HG03558 (cell line): ENCODE measurements around the gene S100A16.
"Not testable (repeated sequence)": the region's sequence is repeated elsewhere in the genome, so short reads cannot be mapped to it uniquely, and the experiment has no call there.

Experiments used
- ATAC-seq: cut with Tn5 transposase; IDR thresholded peaks from one replicate; pipeline ENCODE4 v1.9.1; 2021; ENCODE audit warnings: moderate number of reproducible peaks; ENCODE audit not compliant: unreplicated experiment; ENCODE audit errors: extremely low read depth

S100A16 gene

DNA sequence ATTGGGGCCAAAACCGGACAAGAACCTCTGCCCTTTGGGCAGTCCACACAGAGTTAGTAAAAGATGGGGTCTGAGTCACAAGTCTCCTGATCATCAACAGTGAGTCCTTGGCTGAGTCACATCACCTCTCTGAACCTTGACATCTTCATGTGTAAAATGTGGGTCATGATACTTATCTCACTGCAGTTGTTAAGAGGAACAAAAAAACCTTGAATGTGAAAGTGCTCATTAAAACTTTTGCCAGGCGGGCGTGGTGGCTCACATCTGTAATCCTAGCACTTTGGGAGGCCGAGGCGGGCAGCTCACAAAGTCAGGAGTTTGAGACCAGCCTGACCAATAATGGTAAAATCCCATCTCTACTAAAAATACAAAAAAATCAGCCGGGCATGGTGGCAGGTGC, 15.7 kb downstream of the S100A16 start:
- no peak for ATAC-seq

DNA sequence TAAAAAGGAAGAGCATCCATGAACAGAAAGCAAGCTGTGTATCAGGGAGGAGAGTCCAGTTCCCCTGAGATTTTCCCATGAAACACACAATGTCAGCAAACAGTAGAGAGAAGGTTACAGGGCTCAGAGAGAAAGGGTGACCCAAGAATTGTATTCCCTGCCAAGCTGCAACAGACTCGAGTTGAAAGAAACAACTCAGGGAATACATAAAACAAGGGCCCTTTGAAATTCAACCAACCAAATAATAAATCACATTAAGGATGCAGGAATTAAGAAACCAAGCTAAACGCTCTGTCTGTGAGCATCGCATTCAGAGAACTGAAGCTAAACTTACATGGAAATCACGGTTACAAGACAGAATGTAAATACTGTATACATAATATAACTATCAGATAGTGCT, 20.2 kb downstream of the S100A16 start:
- no peak for ATAC-seq

DNA sequence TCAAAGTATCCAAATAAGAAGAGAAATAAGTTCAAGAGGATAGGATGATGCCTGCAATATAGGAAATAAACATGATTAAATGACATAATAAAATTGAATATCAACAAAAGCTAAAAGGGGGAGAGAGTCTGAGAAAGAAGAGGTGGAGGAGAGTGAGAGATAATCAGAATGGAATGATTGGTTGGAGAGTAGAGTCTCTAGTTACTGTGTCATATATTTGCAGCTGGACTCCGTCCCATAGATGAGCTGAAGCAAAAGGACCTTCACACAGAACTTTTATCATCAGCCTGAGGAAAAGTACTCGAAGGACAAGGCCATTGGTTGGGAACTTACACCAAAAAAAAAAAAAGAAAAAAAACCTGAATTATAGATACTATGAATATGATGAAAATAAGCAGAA, 24.5 kb downstream of the S100A16 start:
- ATAC-seq = no peak

DNA sequence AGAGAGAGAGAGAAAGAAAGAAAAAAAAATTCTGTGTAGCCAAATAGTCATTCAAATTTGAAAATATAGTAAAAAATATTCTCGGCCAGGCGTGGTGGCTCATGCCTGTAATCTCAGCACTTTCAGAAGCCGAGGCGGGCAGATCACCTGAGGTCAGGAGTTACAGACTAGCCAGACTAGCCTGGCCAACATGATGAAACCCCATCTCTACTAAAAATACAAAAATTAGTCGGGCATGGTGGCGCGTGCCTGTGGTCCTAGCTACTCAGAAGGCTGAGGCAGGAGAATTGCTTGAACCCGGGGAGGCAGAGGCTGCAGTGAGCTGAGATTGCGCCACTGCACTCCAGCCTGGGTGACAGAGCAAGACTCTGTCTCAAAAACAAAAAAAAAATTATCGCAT, 24.9 kb downstream of the S100A16 start:
- not testable (repeated sequence) for ATAC-seq

DNA sequence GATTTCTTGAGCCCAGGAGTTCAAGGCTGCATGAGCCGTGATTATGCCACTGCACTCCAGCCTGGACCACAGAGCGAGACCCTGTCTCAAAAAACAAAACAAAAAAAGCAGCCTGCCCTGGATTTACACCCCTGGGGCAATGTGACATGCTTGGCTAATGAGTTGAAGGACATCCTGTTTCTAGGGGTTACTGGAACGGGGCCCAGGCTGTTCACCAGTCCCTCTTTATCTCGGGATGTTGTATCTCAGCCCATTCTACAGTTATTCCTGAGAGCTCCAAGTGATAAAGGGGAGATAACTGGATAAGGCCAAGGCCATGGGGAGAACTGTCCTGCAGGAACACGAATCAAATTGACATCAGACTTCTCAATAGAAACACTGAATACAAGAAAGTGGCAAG, 25.6 kb downstream of the S100A16 start:
- no peak for ATAC-seq

DNA sequence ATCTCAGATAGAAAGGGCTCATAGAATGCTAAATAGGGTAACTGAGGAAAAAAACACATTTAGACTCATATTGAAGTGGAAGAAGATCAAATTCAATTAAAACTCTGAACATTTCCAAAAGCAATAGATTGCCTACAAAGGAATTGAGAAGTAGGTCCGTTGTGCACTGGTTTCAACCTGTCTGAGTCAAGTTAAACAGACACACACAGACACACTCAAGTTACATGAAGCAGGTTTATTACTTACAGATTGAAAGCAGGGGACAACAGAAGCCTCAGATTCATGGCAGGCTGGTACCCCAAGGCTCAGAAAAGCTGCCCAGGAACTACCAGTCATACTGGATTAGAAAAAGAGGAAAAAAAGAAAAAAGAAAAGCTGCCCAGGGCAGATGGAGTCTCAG, 26.6 kb downstream of the S100A16 start:
- no peak for ATAC-seq

DNA sequence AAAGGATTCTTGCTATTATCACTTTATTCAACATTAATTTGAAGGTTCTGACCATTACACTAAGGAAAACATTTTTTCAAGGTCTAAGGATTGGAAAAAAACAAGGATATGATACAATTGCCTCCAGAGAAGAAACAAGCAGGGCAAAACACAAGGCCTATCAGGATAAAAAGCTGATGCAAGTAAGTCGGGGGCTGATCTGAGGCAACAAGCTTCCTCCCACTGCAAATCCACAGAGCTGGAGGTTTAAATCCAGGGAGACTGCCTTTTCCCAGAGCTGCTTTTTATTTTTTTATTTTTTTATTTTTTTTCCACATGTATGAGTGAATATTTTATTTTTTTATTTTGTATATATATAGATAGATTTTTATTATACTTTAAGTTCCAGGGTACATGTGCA, 27.9 kb downstream of the S100A16 start:
- ATAC-seq = no peak

DNA sequence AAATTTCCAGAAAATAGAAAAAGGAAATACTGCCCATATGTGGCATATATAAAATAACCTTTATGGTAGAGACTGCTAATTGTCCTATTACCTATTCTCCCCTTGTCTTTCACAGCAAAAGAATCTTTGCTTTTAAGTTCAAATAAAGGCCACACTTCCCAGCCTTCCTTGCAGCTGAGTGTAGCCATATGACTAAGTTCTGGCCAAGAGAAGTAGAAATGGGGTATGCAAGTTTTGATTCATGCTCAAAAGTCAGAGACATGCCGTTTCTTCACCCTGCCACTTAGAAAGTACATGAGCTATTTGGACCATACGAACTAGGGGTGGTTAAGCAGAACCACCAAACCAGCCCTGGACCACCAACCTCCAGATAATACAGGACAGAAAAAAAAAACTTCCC, 29.0 kb downstream of the S100A16 start:
- no peak for ATAC-seq

DNA sequence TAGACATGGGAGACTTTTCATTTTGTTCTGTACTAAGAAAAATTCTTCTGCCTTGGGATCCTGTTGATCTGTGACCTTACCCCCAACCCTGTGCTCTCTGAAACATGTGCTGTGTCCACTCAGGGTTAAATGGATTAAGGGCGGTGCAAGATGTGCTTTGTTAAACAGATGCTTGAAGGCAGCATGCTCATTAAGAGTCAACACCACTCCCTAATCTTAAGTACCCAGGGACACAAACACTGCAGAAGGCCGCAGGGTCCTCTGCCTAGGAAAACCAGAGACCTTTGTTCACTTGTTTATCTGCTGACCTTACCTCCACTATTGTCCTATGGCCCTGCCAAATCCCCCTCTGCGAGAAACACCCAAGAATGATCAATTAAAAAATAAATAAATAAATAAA, 29.4 kb downstream of the S100A16 start:
- not testable (repeated sequence) for ATAC-seq

DNA sequence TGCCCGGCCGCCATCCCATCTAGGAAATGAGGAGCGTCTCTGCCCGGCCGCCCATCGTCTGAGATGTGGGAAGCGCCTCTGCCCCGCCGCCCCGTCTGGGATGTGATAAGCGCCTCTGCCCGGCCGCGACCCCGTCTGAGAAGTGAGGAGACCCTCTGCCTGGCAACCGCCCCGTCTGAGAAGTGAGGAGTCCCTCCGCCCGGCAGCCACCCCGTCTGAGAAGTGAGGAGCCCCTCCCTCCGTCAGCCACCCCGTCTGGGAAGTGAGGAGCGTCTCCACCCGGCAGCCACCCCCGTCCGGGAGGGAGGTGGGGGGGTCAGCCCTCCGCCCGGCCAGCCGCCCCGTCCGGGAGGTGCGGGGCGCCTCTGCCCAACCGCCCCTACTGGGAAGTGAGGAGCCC, 30.1 kb downstream of the S100A16 start:
- not testable (repeated sequence) for ATAC-seq

DNA sequence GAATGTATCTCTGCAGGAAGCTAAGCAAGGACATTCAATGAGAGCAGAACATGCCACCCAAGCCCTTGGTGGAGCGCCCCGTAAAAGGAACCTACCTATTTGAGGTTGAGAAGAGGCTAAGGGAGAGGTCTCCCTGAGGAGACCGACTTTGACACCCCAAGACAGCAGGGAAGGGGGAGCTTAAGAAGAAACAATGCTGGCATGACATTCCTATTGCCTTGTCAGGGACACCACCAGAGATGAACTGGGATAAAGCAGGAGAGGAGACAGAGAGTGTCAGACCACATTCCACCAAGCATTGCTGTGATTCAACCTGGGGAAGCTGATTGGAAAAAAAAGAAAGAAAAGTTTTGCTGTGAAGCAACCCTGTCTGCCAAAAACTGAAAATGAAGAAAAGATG, 34.0 kb downstream of the S100A16 start:
- ATAC-seq = no peak

DNA sequence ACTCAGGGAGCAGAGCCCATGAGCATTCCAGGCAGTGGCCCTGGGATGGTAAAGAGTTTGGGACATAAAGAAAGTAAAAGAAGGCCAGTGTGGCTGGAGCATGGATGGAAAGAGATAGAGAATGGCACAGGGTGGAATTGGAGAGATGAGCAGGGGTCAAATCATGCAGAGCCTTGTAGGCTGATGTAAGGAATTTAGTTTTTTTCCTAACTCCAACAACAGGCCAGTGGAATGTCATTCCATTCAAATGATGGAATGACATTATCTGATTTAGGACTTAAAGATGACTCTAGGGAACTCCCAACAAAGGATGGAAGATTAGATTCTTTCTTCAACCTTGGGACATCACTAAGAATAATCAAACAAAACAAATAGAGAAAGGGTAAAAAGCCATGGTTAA, 34.4 kb downstream of the S100A16 start:
- no peak for ATAC-seq

DNA sequence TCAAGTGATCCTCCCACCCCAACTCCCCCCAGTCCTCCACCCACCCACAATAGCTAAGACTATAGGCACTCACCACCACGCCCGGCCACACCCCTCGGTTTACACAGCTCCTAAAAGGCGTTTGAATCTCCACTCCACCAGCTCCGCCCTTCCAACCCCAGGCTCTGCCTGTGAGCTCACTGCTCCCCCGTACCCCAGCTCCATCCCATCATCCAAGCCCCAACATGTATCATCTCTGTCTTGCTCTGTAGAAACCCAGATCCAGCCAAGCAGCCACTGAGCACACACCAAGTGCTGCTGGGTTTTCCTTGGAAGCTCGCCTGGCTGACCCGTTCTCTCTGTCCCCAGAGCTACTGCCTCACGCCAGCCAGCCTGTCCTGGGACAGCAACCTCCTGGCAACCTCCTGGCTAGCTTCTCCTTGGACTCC, 35.3 kb downstream of the S100A16 start:
- ATAC-seq = no peak

DNA sequence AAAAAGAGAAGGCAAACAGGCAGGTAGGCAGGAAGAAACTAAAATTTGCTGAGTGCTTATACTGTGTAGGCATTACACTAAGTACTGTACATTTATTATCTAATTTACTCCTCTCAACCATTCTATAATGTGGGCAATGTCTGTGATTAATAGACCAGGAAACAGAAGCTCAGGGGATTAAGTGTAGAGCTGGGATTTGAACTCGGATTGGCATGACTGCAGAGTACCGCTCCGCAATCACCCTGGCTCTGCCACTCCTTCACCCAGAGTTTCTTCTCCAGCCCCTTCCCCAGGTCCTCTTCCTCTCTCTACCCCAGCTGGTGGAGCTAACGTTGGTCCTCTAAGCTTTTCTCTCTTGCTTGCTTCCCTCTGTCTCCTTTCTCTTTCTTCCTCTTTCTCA, 35.8 kb downstream of the S100A16 start:
- no peak for ATAC-seq

DNA sequence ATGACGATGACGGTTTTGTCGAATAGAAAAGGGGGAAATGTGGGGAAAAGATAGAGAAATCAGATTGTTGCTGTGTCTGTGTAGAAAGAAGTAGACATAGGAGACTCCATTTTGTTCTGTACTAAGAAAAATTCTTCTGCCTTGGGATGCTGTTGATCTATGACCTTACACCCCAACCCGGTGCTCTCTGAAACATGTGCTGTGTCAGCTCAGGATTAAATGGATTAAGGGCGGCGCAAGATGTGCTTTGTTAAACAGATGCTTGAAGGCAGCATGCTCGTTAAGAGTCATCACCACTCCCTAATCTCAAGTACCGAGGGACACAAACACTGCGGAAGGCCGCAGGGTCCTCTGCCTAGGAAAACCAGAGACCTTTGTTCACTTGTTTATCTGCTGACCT, 37.4 kb downstream of the S100A16 start:
- not testable (repeated sequence) for ATAC-seq

DNA sequence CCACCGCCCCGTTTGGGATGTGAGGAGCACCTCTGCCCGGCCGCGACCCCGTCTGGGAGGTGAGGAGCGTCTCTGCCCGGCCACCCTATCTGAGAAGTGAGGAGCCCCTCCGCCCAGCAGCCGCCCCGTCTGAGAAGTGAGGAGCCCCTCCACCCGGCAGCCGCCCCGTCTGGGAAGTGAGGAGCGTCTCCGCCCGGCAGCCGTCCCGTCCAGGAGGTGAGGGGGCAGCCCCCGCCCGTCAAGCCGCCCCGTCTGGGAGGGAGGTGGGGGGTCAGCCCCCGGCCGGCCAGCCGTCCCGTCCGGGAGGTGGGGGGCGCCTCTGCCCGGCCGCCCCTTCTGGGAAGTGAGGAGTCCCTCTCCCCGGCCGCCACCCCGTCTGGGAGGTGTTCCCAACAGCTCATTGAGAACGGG, 37.9 kb downstream of the S100A16 start:
- not testable (repeated sequence) for ATAC-seq

DNA sequence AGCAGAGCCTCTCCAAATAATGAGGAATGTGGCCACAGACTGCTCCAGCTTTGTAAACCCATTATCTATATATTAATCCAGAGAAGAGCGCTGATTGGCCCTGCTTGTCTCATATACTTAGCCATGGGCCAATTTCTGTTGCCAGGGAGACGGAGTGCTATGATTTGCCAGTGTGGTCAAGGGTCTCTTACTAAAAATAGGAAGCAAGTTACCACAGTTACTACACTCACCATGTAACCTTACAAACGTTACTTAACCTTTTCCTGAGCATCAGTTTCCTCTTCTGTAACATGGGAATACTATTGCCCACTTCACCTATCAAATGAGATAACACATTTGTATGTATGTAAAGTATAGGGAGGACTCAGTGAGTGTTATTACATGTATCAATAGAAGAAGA, 39.6 kb downstream of the S100A16 start:
- ATAC-seq = no peak

DNA sequence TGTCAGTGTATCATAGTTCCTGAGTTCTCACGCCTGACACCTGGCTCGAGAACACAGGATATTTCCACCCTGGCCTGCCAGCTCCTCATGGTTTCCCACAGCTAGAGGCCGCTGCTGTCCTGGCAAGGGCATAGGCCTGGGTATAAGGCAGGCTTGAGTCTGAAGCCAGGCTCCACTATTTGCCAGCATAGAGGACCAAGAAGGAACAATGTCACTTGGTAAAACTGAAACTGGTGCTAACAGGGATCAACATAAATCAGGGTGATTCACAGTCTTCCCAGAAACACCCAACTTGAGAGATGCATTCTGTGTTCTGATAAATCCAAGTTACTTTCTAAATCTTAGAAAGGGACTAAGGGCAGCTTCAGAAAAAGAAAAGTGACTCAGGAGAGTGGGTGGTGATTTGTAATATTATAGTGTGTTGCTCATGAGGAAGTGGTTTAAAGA, 40.3 kb downstream of the S100A16 start:
- no peak for ATAC-seq

DNA sequence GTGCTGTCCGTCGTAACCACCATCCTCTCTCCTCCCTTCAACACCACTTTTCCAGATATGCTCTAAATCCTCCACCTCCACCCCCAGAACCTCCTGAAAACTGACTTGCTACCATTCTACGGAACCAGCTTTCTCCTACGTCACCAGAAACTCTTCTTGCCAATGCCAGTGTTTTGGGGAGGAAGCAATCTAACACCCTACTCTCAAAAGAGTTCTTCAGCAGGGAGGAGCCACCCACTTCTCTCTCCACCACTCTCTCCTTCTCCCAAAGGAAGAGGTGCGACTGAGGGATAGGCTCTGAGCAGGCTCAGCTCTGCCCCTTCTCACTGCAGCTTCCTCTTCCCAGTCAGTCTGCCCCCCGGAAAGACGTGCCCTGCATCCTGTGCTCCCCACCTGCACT, 41.2 kb downstream of the S100A16 start:
- no peak for ATAC-seq

DNA sequence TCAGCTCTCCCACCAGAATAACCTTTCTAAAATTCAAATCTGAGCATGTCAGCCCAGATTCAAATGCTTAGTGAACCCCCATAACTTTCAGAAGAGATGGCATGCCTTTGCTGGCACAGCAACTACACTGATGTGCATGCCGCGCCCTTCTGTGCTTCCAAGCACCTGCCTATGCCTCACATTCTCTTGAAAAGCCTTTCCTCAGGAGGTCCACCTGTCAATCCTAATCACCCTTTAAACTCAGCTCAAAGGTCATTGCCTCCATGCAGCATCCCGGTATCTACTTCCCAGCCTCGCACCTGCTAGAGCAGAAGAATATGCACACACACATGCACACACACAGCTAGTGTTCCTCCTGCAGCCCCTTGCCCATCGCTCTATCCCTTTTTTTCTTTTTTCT, 42.1 kb downstream of the S100A16 start:
- no peak for ATAC-seq

DNA sequence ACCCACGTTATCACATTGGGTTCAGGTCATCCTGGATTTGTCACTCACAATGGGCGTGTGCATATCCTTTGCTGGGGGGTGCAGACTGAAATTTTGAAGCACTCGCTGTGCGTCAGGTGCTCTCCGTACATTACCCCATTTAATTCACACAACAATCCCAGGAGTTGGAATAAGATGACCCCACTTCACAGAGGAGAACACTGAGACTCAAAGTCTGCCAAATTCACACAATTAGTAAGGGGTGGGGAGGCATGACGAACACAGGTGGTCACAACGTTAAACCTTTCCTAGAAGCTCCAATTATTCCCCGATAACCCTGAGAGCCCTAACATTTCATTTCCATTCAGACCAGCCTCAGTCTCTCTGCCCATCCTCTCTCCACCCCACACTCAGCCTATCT, 43.5 kb downstream of the S100A16 start:
- ATAC-seq = no peak

DNA sequence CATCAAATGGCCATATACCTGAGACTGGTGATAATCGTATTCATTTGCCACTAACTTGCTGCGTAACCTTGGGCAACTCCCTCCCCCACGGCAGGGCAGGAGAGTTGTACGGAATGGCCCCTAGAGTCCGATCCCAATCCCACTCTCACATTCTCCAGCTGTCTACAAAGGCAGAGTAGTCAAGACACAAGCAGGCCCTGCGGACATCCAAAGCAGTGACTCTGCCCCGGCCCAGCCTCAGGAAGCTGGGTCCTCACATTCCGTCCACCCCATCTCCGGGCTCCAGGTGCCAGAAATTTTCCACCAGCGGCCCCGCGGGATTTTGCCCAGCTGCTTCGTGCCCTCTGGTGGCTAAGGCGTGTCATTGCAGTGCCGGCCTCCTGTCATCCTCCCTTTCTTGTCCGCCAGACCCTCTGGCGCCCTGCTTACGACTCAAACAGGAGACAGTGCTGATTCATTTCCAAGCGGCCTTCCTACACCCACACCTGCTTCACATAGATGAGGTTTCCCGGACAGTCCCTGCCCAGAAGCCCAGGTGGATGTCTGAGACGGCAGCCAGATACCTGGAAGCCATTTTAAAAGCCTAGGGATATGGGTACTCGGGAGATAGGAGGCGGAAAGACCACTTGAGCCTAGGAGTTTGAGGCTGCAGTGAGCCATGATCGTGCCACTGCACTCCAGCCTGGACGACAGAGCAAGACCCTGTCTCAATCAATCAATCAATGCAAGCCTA, 44.4 kb downstream of the S100A16 start:
- ATAC-seq = no peak
